Fibroblast of pulmonary artery (primary cell): ENCODE data around the gene CDAN1.

ENCODE experiments used
- DNase-seq: peaks from one replicate; pipeline ENCODE4 v3.0.0-alpha.2; 2010; ENCODE audit warnings: low read depth
- H3K4me3 ChIP-seq: replicated peaks from 2 replicates; pipeline ENCODE4 v1.5.1; 2011; ENCODE audit warnings: low read depth, mild to moderate bottlenecking, control low read depth, low read length, moderate library complexity
- CTCF ChIP-seq: IDR thresholded peaks from 2 replicates; pipeline ENCODE4 v1.5.1; 2011; ENCODE audit warnings: mild to moderate bottlenecking, control low read depth, low read length, inconsistent platforms; ENCODE audit errors: missing control alignments

CDAN1 gene

GRCh38 chr15:42710662-42711061 lies 26.3 kb downstream of the CDAN1 start:
- no peak for TF ChIP-seq CTCF
- no peak for DNase-seq
- no peak overlapping the region for H3K4me3 ChIP-seq

- H3K4me3 ChIP-seq = no peak overlapping the region
- no peak for TF ChIP-seq CTCF
- DNase-seq = no peak
Measured at GRCh38 chr15:42707873-42708544, 28.9 kb downstream of the CDAN1 start.

- no peak overlapping the region for H3K4me3 ChIP-seq
- DNase-seq = peak; percentile 40
- no peak for TF ChIP-seq CTCF
Measured at GRCh38 chr15:42707068-42707467, 29.9 kb downstream of the CDAN1 start.

GRCh38 chr15:42705336-42705735 lies 31.6 kb downstream of the CDAN1 start:
- TF ChIP-seq CTCF = no peak
- no peak for DNase-seq

GRCh38 chr15:42704492-42704926 lies 32.4 kb downstream of the CDAN1 start:
- peak; percentile 83 for DNase-seq
- no peak overlapping the region for H3K4me3 ChIP-seq
- peak; percentile 96 for TF ChIP-seq CTCF

More at GRCh38 chr15:42705336-42705735, 31.6 kb downstream of the CDAN1 start:
- no peak overlapping the region for H3K4me3 ChIP-seq

- no peak for TF ChIP-seq CTCF
- H3K4me3 ChIP-seq = no peak overlapping the region
Measured at GRCh38 chr15:42696626-42697025, 40.3 kb downstream of the CDAN1 start.

GRCh38 chr15:42695527-42696071 lies 41.3 kb downstream of the CDAN1 start:
- no peak for TF ChIP-seq CTCF
- DNase-seq = no peak
- no peak overlapping the region for H3K4me3 ChIP-seq

More at GRCh38 chr15:42696626-42697025, 40.3 kb downstream of the CDAN1 start:
- DNase-seq = no peak
